CD4-positive, alpha-beta T cell treated with Interleukin-2 at 100 ng/mL for 4 hours (primary cell): ENCODE results near the gene PRODH2.
A peak's percentile ranks its signal among the peaks of the same experiment; 100 is the strongest.

ENCODE experiments used
- DNase-seq: peaks from one replicate; pipeline ENCODE4 v3.0.0-alpha.2; 2020; ENCODE audit warnings: low spot score

Gene PRODH2

GRCh38 chr19:35757749-35758608 is 54.7 kb downstream of the PRODH2 start, which contains the start of gene PROSER3:
Gene PROSER3 (plus strand): TSS chr19:35758176. CDS start chr19:35758216, 40 bp downstream.
- peak; percentile 100 for DNase-seq

- DNase-seq = no peak
Observed at GRCh38 chr19:35757231-35757748, 55.4 kb downstream of the PRODH2 start.

- DNase-seq = no peak
Observed at GRCh38 chr19:35756377-35757230, 56.0 kb downstream of the PRODH2 start, which contains the start of gene HSPB6. Gene HSPB6 (minus strand): TSS chr19:35757029. CDS start chr19:35757008, 21 bp downstream.

GRCh38 chr19:35755550-35756376 is 56.9 kb downstream of the PRODH2 start:
- peak; percentile 51 for DNase-seq

GRCh38 chr19:35755131-35755549 is 57.5 kb downstream of the PRODH2 start:
- DNase-seq = no peak

- no peak for DNase-seq
Observed at GRCh38 chr19:35754370-35755130, 58.1 kb downstream of the PRODH2 start.

GRCh38 chr19:35753634-35754369 is 58.8 kb downstream of the PRODH2 start:
- no peak for DNase-seq

GRCh38 chr19:35752746-35753350 is 59.8 kb downstream of the PRODH2 start:
- DNase-seq = no peak

GRCh38 chr19:35751839-35752745 is 60.6 kb downstream of the PRODH2 start:
- DNase-seq = no peak

GRCh38 chr19:35750167-35750566 is 62.5 kb downstream of the PRODH2 start:
- no peak for DNase-seq
